GM18505 (cell line): ENCODE results near the gene EXOC2.
A peak's percentile ranks its signal among the peaks of the same experiment; 100 is the strongest.

Experiments used
- ATAC-seq: cut with Tn5 transposase; IDR thresholded peaks from one replicate; pipeline ENCODE4 v1.9.1; 2021; ENCODE audit not compliant: unreplicated experiment
- POLR2A ChIP-seq: IDR thresholded peaks from 4 replicates; pipeline ENCODE4 v1.6.1; 2011; ENCODE audit warnings: borderline replicate concordance; ENCODE audit not compliant: insufficient read depth, insufficient read length; ENCODE audit errors: extremely low read depth

Gene EXOC2

DNA sequence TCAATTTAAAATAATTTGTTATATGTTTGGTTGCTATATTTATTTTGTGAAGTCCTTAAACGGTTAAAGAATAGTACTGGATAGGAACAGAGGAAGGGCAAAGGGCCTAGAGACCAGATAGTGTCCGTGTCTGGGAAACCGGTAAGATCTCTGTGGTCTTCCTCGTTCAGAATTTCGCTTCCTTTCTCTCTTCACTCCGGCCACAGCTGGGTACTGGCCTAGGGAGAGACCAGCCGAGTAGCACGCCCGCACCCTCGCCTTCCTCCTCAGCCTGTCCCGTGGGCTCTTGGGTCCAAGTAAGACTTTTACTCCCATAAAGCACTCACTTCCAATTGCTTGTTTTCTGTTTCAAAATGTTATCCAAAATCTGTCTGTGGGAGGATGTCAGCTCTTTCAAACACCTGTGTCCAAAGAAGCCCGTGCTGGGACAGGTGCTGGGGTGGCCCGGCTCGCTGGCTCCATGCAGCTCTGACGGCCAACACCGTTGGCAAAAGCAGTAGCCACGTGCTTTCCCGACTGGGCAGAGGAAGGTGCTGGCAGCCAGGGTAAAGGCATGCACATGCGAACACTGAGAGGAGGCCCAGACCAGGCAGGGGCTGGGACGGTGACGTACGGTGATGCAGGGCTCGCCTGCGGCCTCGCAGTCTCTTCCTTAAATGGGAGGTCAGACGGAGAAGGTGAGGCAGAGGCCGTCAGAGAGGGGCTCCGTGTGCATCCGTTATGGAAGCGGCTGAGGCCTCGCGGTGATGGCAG is 189.2 kb downstream of the EXOC2 start:
- ATAC-seq = no peak
- no peak for TF ChIP-seq POLR2A

GRCh38 chr6:502761-503160 is 190.2 kb downstream of the EXOC2 start:
- TF ChIP-seq POLR2A = no peak
- ATAC-seq = no peak

- no peak for ATAC-seq
These were observed 190.9 kb downstream of the EXOC2 start for GRCh38 chr6:501891-502601.

DNA sequence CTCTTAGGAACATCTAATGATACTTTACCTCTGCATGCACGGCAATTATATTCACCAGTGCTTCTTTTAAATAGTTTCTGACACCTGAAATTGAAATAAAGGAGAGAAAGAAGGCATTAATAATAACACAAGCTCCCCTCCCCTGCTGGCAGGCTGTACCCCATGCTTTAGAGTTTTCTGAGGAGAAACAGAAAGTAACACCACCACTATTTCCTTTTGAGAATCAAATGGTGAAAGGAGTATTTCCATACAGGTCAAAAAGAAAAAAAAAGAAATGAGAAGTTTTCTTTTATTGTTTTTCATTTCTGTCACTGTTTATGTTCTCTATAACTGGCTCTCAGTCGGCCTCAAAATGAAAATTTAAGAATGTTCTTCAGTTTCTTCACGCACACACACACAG is 193.3 kb downstream of the EXOC2 start:
- ATAC-seq = peak; percentile 38

More at GRCh38 chr6:501891-502601, 190.9 kb downstream of the EXOC2 start:
- no peak for TF ChIP-seq POLR2A

GRCh38 chr6:498795-499231 is 194.1 kb downstream of the EXOC2 start:
- TF ChIP-seq POLR2A = no peak
- peak; percentile 38 for ATAC-seq

More for the DNA sequence above, 193.3 kb downstream of the EXOC2 start:
- TF ChIP-seq POLR2A = no peak

GRCh38 chr6:497258-497657 is 195.7 kb downstream of the EXOC2 start:
- no peak for TF ChIP-seq POLR2A
- no peak for ATAC-seq

DNA sequence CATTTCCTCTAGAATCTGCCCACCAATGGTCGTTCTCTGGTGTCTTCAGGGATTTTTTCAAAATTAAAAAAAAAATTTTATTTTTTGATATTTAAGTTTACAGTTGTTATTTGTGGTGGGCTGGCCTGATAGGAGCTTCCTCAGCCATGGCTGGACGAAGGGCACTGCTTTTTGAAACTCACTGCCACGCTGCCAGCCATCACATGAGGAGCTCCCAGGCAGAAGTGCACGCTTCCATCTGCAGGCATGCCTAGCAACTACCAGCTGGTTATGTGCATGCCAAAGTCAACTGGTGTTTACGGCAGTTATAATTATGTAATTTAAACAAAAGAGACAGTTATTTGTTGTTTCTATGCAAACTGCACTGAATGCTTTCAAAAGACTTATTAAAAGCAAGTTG is 196.3 kb downstream of the EXOC2 start:
- no peak for TF ChIP-seq POLR2A

GRCh38 chr6:494394-494793 is 198.5 kb downstream of the EXOC2 start:
- ATAC-seq = no peak
- TF ChIP-seq POLR2A = no peak

More for the DNA sequence above, 196.3 kb downstream of the EXOC2 start:
- no peak for ATAC-seq

GRCh38 chr6:493840-494239 is 199.1 kb downstream of the EXOC2 start:
- no peak for ATAC-seq
- TF ChIP-seq POLR2A = no peak

DNA sequence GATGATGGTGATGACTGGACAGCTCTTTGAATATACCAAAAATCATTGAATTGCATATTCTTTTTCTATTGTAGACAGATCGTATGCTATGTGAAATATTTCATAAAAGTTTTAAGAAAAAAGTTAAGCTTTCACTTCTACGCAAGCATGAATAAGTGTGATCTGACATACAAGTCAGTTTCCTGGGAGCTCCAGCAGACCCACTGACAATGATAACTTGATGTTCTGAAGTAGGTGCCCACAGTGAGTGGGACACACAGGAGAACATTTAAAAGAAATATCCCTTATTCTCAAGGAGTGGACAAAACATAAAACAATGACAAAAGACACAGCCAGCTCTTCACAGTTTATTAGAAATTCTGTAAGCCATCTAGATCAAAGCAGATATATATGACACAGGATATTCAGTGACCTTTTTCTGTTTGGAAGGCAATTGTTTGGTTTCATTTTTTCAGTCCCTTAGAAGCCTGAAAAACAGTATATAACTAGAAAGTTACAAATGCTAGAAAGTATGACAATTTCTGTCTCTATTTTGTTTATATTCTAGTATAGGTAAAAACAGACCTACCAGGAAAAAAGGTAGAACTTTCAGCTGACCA is 200.0 kb downstream of the EXOC2 start:
- no peak for TF ChIP-seq POLR2A
- ATAC-seq = no peak

DNA sequence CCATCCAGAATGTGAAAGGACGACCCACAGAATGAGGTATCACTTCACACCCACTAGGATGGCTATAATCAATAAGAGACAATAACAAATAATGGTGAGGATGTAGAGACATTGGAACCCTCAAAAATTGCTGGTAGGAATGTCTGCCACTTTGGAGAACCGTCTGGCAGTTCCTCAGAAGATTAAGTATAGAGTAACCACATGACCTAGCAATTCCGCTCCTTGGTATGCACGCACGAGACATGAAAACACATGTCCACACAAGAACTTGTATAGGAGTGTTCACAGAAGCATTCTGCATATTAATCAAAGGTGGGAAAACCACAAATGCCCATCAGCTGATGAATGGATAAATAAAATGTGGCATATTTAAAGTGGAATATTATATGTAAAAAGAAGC is 200.8 kb downstream of the EXOC2 start:
- ATAC-seq = no peak
- no peak for TF ChIP-seq POLR2A

- ATAC-seq = no peak
- no peak for TF ChIP-seq POLR2A
These were observed 201.7 kb downstream of the EXOC2 start for GRCh38 chr6:491233-491632.

DNA sequence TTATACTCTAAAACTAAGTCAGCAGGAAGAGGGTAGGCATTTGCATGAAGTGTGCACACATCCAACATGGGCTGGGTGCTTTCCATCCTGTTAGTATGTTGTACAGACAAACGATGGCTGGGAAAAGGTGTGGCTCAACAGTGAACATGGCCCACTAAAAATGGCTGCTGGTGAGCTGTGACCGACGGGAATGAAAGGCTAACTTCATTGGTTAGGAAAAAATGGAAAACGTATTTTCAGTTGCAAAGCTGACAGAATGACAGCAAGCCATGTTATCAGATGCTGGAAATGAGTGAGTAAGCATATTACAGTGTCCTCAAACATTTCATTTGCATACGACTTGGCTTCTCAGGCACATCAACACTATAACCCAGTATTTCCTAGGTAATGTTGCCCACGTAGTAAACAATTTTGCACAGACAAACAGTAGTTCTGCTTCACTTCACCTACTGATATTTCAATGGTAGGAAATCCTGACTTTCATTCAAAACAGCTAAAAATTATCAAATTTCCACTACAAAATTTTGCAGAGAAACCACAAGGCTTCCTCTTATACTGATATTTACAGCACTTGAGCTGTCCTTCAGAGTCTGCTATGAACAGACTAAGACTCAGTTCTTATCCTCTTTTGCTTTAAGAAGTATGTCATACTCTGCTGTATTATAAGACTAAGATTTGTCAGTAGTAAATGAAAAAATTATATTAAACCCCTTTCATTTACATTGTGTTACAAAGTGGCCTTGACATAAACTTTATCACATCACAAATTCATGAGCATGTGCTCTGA is 202.5 kb downstream of the EXOC2 start:
- no peak for TF ChIP-seq POLR2A
- no peak for ATAC-seq

- ATAC-seq = no peak
- no peak for TF ChIP-seq POLR2A
These were observed 203.2 kb downstream of the EXOC2 start for GRCh38 chr6:489762-490161.

- TF ChIP-seq POLR2A = no peak
- no peak for ATAC-seq
These were observed 203.9 kb downstream of the EXOC2 start for GRCh38 chr6:489001-489400.
